Brain pericyte (primary cell): ENCODE results near the gene PCBP3.

ENCODE experiments used
- DNase-seq: peaks from one replicate; pipeline ENCODE4 v3.0.0-alpha.2; 2012; ENCODE audit warnings: low read depth, low spot score

The PCBP3 gene

GRCh38 chr21:45753445-45753844 lies 109.9 kb downstream of the PCBP3 start:
- no peak for DNase-seq

- no peak for DNase-seq
Measured at GRCh38 chr21:45756029-45756428, 112.5 kb downstream of the PCBP3 start.

GRCh38 chr21:45756669-45757068 lies 113.1 kb downstream of the PCBP3 start:
- no peak for DNase-seq

- no peak for DNase-seq
Measured at GRCh38 chr21:45761704-45762103, 118.2 kb downstream of the PCBP3 start.

- peak; percentile 73 for DNase-seq
Measured at GRCh38 chr21:45763074-45763473, 119.5 kb downstream of the PCBP3 start.

GRCh38 chr21:45763506-45763905 lies 120.0 kb downstream of the PCBP3 start:
- DNase-seq, result no peak

- no peak for DNase-seq
Measured at GRCh38 chr21:45764792-45765191, 121.3 kb downstream of the PCBP3 start.

GRCh38 chr21:45765375-45765774 lies 121.8 kb downstream of the PCBP3 start:
- no peak for DNase-seq

GRCh38 chr21:45766055-45766454 lies 122.5 kb downstream of the PCBP3 start:
- no peak for DNase-seq

GRCh38 chr21:45766501-45766900 lies 123.0 kb downstream of the PCBP3 start:
- no peak for DNase-seq

GRCh38 chr21:45767071-45768006 lies 123.8 kb downstream of the PCBP3 start:
- no peak for DNase-seq

- DNase-seq, result no peak
Measured at GRCh38 chr21:45768011-45768739, 124.7 kb downstream of the PCBP3 start.

- no peak for DNase-seq
Measured at GRCh38 chr21:45768740-45769048, 125.2 kb downstream of the PCBP3 start.

- no peak for DNase-seq
Measured at GRCh38 chr21:45769294-45769693, 125.8 kb downstream of the PCBP3 start.

GRCh38 chr21:45769896-45770295 lies 126.4 kb downstream of the PCBP3 start:
- DNase-seq, result no peak

- no peak for DNase-seq
Measured at GRCh38 chr21:45772180-45772579, 128.7 kb downstream of the PCBP3 start.

GRCh38 chr21:45774291-45774690 lies 130.8 kb downstream of the PCBP3 start:
- no peak for DNase-seq

GRCh38 chr21:45776971-45777370 lies 133.4 kb downstream of the PCBP3 start:
- DNase-seq, result no peak

GRCh38 chr21:45778686-45779085 lies 135.2 kb downstream of the PCBP3 start:
- DNase-seq, result no peak

GRCh38 chr21:45779226-45779625 lies 135.7 kb downstream of the PCBP3 start:
- DNase-seq, result no peak

- no peak for DNase-seq
Measured at GRCh38 chr21:45780647-45781046, 137.1 kb downstream of the PCBP3 start.

- no peak for DNase-seq
Measured at GRCh38 chr21:45781741-45782140, 138.2 kb downstream of the PCBP3 start.

GRCh38 chr21:45786660-45787059 lies 143.1 kb downstream of the PCBP3 start:
- DNase-seq, result no peak
